Measurements from ENCODE around the gene SPG11.
"Not testable (repeated sequence)": the region's sequence is repeated elsewhere in the genome, so short reads cannot be mapped to it uniquely, and the experiment has no call there.

The SPG11 gene

DNA sequence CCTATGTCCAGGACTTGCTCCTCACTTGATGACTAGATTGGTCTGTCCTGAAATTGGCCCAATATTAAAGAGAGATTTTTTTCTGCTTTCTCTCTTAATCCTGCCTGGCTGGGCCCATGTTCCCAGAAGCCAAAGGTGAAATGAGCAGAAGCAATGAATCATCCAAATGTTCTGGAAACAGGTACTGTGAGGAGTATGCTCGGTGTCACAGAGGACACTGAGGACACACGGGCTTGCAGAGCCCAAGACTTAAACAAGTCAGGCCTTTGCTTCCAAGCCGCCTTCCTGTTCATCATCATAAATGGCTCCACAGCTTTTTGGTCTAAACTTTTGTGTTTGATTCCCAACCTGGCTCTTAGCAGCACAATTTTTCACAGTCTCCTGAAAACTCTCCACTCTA is 95.1 kb downstream of the SPG11 start:
- Mint-ChIP-seq H3K4me3 (no peak overlapping the region), H3K27ac (no peak overlapping the region), H3K9me3 (no peaks in the 10 kb centered on the region), H3K36me3 (peaks cover 61% of the 10 kb centered on the region), H3K4me1 (no peaks in the 10 kb centered on the region), H3K27me3 (no peaks in the 10 kb centered on the region)
- no peak for ATAC-seq

DNA sequence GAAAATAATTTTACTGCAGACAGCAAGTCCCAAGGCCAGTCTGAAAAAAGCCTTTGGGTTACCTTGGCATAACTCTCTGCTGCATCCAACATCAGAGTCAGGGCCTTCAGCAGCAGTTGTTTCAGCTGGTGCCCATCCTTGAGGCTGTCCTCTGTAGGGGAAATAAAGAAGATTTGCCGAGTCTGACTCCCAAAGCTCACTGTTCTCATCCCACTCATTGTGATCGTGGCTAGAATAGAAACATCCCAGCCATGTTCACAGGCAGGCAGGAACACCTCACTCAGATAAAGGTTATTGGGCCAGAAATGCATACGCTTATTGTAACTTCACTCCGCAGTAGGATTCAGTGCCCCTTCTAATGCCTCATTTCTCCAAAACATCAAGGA is 97.3 kb downstream of the SPG11 start:
- ATAC-seq: no peak
- H3K27ac Mint-ChIP-seq: no peak overlapping the region
- H3K9me3 Mint-ChIP-seq: no peaks in the 10 kb centered on the region
- H3K4me3 Mint-ChIP-seq: no peak overlapping the region
- no peaks in the 10 kb centered on the region for H3K27me3 Mint-ChIP-seq
- peaks cover 62% of the 10 kb centered on the region for H3K36me3 Mint-ChIP-seq
- H3K4me1 Mint-ChIP-seq: no peaks in the 10 kb centered on the region

DNA sequence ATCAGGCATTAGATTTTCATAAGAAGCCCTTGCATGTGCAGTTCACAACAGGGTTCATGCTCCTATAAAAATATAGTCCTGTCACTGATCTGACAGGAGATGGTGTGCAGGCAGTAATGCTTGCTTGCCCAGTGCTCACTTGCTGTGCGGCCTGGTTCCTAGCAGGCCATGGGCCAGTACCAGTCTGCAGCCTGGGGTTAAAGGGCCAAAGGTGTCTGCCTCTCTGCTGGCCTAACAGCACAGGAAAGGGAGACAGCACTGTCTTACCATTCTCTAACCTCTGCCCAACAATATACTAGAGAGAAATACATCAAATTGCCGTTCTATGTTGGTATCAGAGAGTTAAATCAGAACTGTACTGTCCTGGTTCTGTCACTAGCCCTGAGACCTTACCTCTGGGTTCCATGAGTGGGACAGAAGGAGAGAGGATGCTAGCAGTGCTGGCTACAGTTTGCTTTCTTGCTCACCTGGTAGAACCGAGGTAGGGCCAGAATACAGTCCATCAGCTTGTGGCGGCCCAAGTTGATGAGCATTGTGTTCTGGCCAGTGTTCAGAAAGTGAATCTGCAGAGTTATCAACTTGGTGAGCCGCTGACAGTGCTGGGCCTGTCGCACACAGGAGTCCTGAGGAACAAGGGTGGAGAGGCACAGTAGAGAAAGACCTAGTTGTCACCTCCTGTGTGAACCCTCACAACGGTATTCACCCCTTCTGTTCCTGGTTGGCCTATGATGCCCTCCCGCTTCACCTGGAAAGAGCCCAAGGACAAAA is 97.9 kb downstream of the SPG11 start:
- H3K27ac Mint-ChIP-seq: no peak overlapping the region
- no peak for ATAC-seq

DNA sequence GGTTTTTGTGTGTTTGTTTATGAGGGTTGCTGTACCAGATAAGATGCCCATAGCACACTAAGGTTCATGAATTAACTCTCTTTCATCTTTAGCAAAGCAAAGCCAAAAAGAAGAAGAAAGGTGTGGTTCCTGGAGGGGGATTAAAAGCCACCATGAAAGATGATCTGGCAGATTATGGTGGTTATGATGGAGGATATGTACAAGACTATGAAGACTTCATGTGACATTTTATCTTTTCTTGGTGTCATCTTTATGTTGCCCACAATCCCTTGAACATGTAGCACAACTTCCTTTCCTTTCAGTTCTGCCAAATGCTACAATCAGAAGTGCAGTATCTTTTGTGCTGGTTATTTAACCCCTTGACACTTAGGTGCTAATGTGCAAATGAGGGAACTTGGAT is 102.5 kb downstream of the SPG11 start:
- ATAC-seq, H3K4me1 Mint-ChIP-seq, H3K27me3 Mint-ChIP-seq, H3K4me3 Mint-ChIP-seq, H3K9me3 Mint-ChIP-seq: not testable (repeated sequence)
- Mint-ChIP-seq H3K27ac (peak overlapping the region; percentile 35), H3K36me3 (peaks cover 55% of the 10 kb centered on the region)

More for the DNA sequence above, 97.9 kb downstream of the SPG11 start:
- Mint-ChIP-seq H3K4me3 (no peak overlapping the region), H3K4me1 (no peaks in the 10 kb centered on the region), H3K36me3 (peaks cover 68% of the 10 kb centered on the region), H3K27me3 (no peaks in the 10 kb centered on the region), H3K9me3 (no peaks in the 10 kb centered on the region)

DNA sequence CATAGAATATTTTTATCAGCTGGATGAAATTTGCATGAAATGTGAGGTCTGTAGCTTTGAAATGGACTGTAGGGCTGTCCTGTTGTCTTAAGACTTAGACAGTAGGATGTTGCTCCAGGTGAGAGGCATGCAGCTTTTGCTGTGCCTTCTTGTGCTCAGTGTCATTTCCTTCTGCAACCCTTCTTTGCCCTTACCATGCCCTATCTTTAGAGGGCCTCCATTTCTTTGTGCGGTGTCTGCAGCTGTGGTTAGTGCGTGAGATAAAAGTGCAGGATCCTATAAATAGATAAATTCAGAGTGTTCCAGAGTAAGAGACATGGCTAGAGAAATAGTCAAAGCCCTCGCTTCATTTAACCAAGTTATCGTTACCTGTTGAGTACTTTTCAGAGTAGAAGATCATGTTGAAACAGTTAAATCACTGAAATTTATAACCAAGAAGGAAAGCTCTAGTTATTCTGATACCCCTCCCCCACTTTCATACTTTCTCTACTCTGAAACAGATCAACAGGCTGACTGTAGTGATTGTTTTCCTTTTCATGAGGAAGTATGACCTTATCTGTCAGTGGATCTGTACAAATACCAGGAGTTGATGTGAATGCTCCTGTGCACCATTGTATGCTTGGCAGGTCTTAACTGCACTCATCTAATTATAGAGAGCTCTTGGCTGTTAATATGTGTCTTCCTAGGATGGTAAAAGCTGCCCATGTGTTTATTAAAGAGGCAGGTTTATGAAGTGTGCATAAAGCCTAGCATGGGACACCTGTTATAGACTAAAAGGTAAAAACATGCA is 108.3 kb downstream of the SPG11 start:
- Mint-ChIP-seq H3K36me3 (peaks cover 30% of the 10 kb centered on the region), H3K27ac (peak overlapping the region; percentile 32), H3K9me3 (no peaks in the 10 kb centered on the region), H3K4me1 (peaks cover 13% of the 10 kb centered on the region), H3K4me3 (no peak overlapping the region), H3K27me3 (no peaks in the 10 kb centered on the region)
- no peak for ATAC-seq

DNA sequence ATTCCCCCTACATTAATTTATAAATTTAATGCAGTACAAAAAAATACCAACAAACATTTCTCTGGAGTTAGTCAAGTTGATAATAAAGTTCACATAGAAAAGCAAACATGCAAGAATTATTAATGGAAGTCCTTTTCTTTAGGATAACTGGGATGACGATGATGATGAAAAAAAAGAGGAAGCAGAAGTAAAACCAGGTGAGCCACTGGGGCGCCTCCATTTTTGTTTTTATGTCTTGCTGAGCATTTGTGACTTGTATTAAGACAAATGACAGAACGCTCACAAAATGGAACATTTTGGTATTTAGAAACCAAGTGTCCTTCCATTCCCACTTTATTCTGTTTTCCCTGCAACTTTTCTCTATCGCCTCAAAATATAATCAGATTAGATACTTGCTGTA is 112.7 kb downstream of the SPG11 start:
- H3K27ac Mint-ChIP-seq: peak overlapping the region; percentile 40
- H3K9me3 Mint-ChIP-seq: no peaks in the 10 kb centered on the region
- no peak overlapping the region for H3K4me3 Mint-ChIP-seq
- peaks cover 22% of the 10 kb centered on the region for H3K4me1 Mint-ChIP-seq
- H3K27me3 Mint-ChIP-seq: no peaks in the 10 kb centered on the region
- H3K36me3 Mint-ChIP-seq: peaks cover 28% of the 10 kb centered on the region
- ATAC-seq: no peak

- ATAC-seq: no peak
- peak overlapping the region; percentile 40 for H3K27ac Mint-ChIP-seq
Observed at GRCh38 chr15:44550256-44550655, 113.2 kb downstream of the SPG11 start.

DNA sequence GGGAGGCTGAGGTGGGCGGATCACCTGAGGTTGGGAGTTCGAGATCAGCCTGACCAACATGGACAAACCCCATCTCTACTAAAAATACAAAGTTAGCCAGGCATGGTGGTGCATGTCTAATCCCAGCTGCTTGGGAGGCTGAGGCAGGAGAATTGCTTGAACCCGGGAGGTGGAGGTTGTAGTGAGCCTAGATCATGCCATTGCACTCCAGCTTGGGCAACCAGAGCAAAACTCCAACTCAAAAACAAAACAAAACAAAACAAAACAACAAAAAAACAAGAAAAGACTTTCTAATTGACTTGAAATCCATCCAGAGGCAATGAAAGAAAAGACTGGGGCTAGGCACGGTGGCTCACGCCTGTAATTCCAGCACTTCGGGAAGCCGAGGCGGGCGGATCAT is 114.3 kb downstream of the SPG11 start:
- not testable (repeated sequence) for H3K27me3 Mint-ChIP-seq, ATAC-seq, H3K27ac Mint-ChIP-seq, H3K4me3 Mint-ChIP-seq, H3K9me3 Mint-ChIP-seq
- peaks cover 22% of the 10 kb centered on the region for H3K36me3 Mint-ChIP-seq
- peaks cover 29% of the 10 kb centered on the region for H3K4me1 Mint-ChIP-seq

More at GRCh38 chr15:44550256-44550655, 113.2 kb downstream of the SPG11 start:
- Mint-ChIP-seq H3K36me3 (peaks cover 28% of the 10 kb centered on the region), H3K4me1 (peaks cover 24% of the 10 kb centered on the region), H3K9me3 (no peaks in the 10 kb centered on the region), H3K27me3 (no peaks in the 10 kb centered on the region), H3K4me3 (no peak overlapping the region)

GRCh38 chr15:44545913-44546802 is 117.3 kb downstream of the SPG11 start:
- H3K4me1 Mint-ChIP-seq: peaks cover 54% of the 10 kb centered on the region
- H3K4me3 Mint-ChIP-seq: no peak overlapping the region
- H3K27me3 Mint-ChIP-seq: no peaks in the 10 kb centered on the region
- H3K36me3 Mint-ChIP-seq: peaks cover 35% of the 10 kb centered on the region
- peak overlapping the region; percentile 76 for H3K27ac Mint-ChIP-seq
- peak; percentile 87 for ATAC-seq
- no peaks in the 10 kb centered on the region for H3K9me3 Mint-ChIP-seq

GRCh38 chr15:44544745-44545144 is 118.7 kb downstream of the SPG11 start:
- Mint-ChIP-seq H3K4me1 (peaks cover 49% of the 10 kb centered on the region), H3K36me3 (peaks cover 34% of the 10 kb centered on the region)
- ATAC-seq, H3K4me3 Mint-ChIP-seq, H3K27ac Mint-ChIP-seq, H3K27me3 Mint-ChIP-seq, H3K9me3 Mint-ChIP-seq: not testable (repeated sequence)

GRCh38 chr15:44542596-44542995 is 120.9 kb downstream of the SPG11 start:
- Mint-ChIP-seq H3K4me3 (no peak overlapping the region), H3K9me3 (no peaks in the 10 kb centered on the region), H3K36me3 (peaks cover 24% of the 10 kb centered on the region), H3K27ac (no peak overlapping the region), H3K4me1 (peaks cover 61% of the 10 kb centered on the region), H3K27me3 (no peaks in the 10 kb centered on the region)
- no peak for ATAC-seq

- Mint-ChIP-seq H3K9me3 (no peaks in the 10 kb centered on the region), H3K4me3 (no peak overlapping the region), H3K4me1 (peaks cover 60% of the 10 kb centered on the region), H3K36me3 (peaks cover 24% of the 10 kb centered on the region), H3K27ac (no peak overlapping the region), H3K27me3 (no peaks in the 10 kb centered on the region)
- no peak for ATAC-seq
Observed at GRCh38 chr15:44541282-44541958, 122.0 kb downstream of the SPG11 start.

DNA sequence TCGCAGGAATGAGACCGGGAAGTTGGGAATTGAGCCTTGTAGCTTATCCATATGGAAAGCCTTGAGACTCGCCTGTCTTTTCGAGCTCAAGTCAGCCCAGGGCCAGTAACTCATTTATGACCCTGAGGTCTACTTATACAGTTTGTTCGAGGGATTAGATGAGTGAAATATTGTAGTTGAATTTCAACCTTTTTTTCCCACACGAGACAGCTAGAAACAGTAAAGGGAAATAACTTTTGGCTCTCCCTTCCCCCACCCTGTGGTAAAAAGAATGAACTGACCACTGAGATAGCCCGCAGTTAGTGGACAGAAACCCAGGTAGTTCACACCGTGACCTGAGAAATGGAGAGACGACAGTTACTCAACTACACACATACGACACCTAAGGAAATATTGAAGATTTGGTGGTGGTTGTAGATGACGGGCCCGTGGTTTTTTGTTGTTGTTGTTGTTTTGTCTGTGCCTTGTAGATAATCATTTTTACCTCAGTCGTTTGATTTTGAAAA is 125.7 kb downstream of the SPG11 start:
- Mint-ChIP-seq H3K27ac (peak overlapping the region; percentile 87), H3K27me3 (no peaks in the 10 kb centered on the region), H3K4me3 (peak overlapping the region; percentile 89), H3K4me1 (peaks cover 49% of the 10 kb centered on the region), H3K36me3 (peaks cover 18% of the 10 kb centered on the region), H3K9me3 (no peaks in the 10 kb centered on the region)
- no peak for ATAC-seq

GRCh38 chr15:44536962-44537734 is 126.3 kb downstream of the SPG11 start, which contains the start of gene EIF3J:
TSS of gene EIF3J (plus strand) at chr15:44537147. CDS start at chr15:44537195, 48 bp downstream.
- peak; percentile 98 for ATAC-seq
- Mint-ChIP-seq H3K27ac (peak within 1 kb of the TSS; percentile 87), H3K9me3 (no peaks in the 10 kb centered on the region), H3K4me3 (peak within 1 kb of the TSS; percentile 89), H3K27me3 (no peaks in the 10 kb centered on the region), H3K4me1 (peaks cover 42% of the 10 kb centered on the region), H3K36me3 (peaks cover 18% of the 10 kb centered on the region)

All from stimulated activated memory B cell treated with anti-CD40 and anti-IgM and Interleukin-4, amounts not matched to agents 10 μg/mL and 1 μg/mL and 100 μg/mL, for 72 hours (primary cell).